OCI-LY7 (cell line): Measurements from ENCODE around the gene CDK7. TPM values are rescaled to one million over a fixed set of nuclear protein-coding genes. Genes with fewer than 3 reads are reported as not detected.
"Not testable (repeated sequence)": the region's sequence is repeated elsewhere in the genome, so short reads cannot be mapped to it uniquely, and the experiment has no call there.

Experiments
- BruUV-seq: library from RNA; stranded (reverse); fragments of 400-500 nt; replicated peaks from 2 replicates; lab custom pipeline; 2021; lab: Mats Ljungman, UMichigan
- CTCF ChIA-PET: fragments of 300-600 bp; sonication (Branson Sonifier 250); formaldehyde crosslinking; loops from one replicate; lab custom pipeline; 2022; ENCODE audit warnings: antibody characterized with exemption; ENCODE audit not compliant: unreplicated experiment; lab: Charles Lee
- POLR2A ChIA-PET: fragments of 300-600 bp; sonication (Branson Sonifier 250); formaldehyde crosslinking; loops from one replicate; lab custom pipeline; 2022; ENCODE audit warnings: antibody characterized with exemption; lab: Charles Lee
- DNase-seq: peaks from one replicate; pipeline ENCODE4 v3.0.0-alpha.2; 2015; ENCODE audit warnings: low spot score
- H2AFZ ChIP-seq: fragments of 200-600 bp; sonication (generic), shearing (Covaris generic); 2 replicates; pipeline ENCODE4 v1.6.1; 2014; ENCODE audit warnings: mild to moderate bottlenecking, antibody characterized with exemption, low read length, moderate library complexity
- H3K27ac ChIP-seq: fragments of 200-600 bp; sonication (generic); 2 replicates; pipeline ENCODE4 v1.5.1; 2014; ENCODE audit warnings: mixed run types, low read depth, mild to moderate bottlenecking, moderate library complexity, low read length, inconsistent platforms; ENCODE audit not compliant: poor library complexity, severe bottlenecking
- H3K36me3 ChIP-seq: fragments of 200-600 bp; sonication (generic); 2 replicates; pipeline ENCODE4 v1.6.1; 2014; ENCODE audit warnings: mild to moderate bottlenecking, antibody characterized with exemption, low read length, moderate library complexity, mixed read lengths; ENCODE audit not compliant: insufficient read depth
- H3K4me1 ChIP-seq: fragments of 200-600 bp; sonication (generic); 2 replicates; pipeline ENCODE4 v1.5.1; 2014; ENCODE audit warnings: mild to moderate bottlenecking, low read length; ENCODE audit not compliant: insufficient read depth, poor library complexity, severe bottlenecking
- H3K4me2 ChIP-seq: fragments of 200-600 bp; sonication (generic); 2 replicates; pipeline ENCODE4 v1.6.1; 2014; ENCODE audit warnings: mild to moderate bottlenecking, low read length
- H3K4me3 ChIP-seq: fragments of 200-600 bp; sonication (generic); 2 replicates; pipeline ENCODE4 v1.5.1; 2014; ENCODE audit warnings: mild to moderate bottlenecking, low read depth, low read length; ENCODE audit not compliant: poor library complexity, severe bottlenecking
- H3K79me2 ChIP-seq: fragments of 200-600 bp; sonication (generic); 2 replicates; pipeline ENCODE4 v1.6.1; 2016; ENCODE audit warnings: low read depth, mild to moderate bottlenecking, low read length, moderate library complexity, mixed read lengths; ENCODE audit not compliant: insufficient read depth
- H3K9me2 ChIP-seq: fragments of 200-600 bp; sonication (generic); 2 replicates; pipeline ENCODE4 v1.6.1; 2016; ENCODE audit warnings: mild to moderate bottlenecking, low read length, mixed read lengths; ENCODE audit not compliant: insufficient read depth
- H3K9me3 ChIP-seq: fragments of 200-600 bp; sonication (generic); 2 replicates; pipeline ENCODE4 v1.6.1; 2014; ENCODE audit warnings: mild to moderate bottlenecking, mixed run types, low read length, mixed read lengths
- H4K20me1 ChIP-seq: fragments of 200-600 bp; sonication (generic); 2 replicates; pipeline ENCODE4 v1.6.1; 2014; ENCODE audit warnings: mild to moderate bottlenecking, antibody characterized with exemption, low read length, moderate library complexity, mixed read lengths; ENCODE audit not compliant: insufficient read depth
- EZH2phosphoT487 ChIP-seq: fragments of 200-600 bp; sonication (generic); IDR thresholded peaks from 2 replicates; pipeline ENCODE4 v1.6.1; 2018; ENCODE audit warnings: low read depth, borderline replicate concordance, mild to moderate bottlenecking, mixed run types, antibody characterized with exemption, low read length, moderate library complexity, mixed read lengths
- intact Hi-C: fragments of 100-400 bp; cut with micrococcal nuclease; formaldehyde crosslinking; loops from one replicate; pipeline ENCODE4 v1.10.0; 2022; ENCODE audit not compliant: unreplicated experiment
- total RNA-seq, 2 experiments: library from RNA; depleted of rRNA in 1 of 2; stranded (reverse); fragments of >200 nt in 1 of 2; shearing (Covaris generic) in 1 of 2; gene quantifications; 2 replicates each; pipeline ENCODE4 v1.2.3, GENCODE V29; 2014 to 2022
- TF ChIP-seq, protein P1 (sequence below): fragments of 200-600 bp; sonication (generic); conservative IDR thresholded peaks from 2 replicates; pipeline ENCODE4 v1.5.1; 2014; ENCODE audit warnings: mild to moderate bottlenecking, antibody characterized with exemption, low read length, moderate library complexity, mixed read lengths

Gene CDK7
- total RNA-seq, 2 experiments from 2014 or later, result 18.4 to 33.1 TPM

DNA sequence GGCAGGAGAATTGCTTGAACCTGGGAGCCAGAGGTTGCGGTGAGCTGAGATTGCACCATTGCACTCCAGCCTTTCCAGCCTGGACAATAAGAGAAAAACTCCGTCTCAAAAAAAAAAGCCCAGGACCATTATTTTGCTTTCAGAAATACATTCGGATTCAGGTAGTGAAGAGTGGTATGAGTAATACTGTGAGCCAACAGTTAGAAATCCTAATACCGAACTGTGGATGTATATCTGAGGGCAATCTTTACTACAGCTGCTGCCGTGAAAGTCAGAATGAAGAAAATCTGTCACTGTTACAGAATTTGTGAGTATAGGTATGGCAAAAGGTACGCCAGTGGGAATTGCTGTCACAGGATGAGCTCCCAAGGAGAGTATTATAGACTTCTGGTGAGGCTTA lies 3.4 kb upstream of the CDK7 start:
- ChIA-PET POLR2A (no interaction called here), CTCF (no interaction called here)
- H2AFZ ChIP-seq, result no peak overlapping the region
- H3K4me1 ChIP-seq, result peaks cover 13% of the 10 kb centered on the region
- no peaks in the 10 kb centered on the region; the same call in 1 of the 2 replicates for H4K20me1 ChIP-seq
- no peaks in the 10 kb centered on the region for H3K9me3 ChIP-seq
- intact Hi-C loops, result no loop called here
- no peak for DNase-seq
- no peak overlapping the region for H3K27ac ChIP-seq
- H3K9me2 ChIP-seq, result no peaks in the 10 kb centered on the region
- peaks cover 27% of the 10 kb centered on the region for H3K36me3 ChIP-seq
- no peak overlapping the region for H3K4me2 ChIP-seq
- H3K4me3 ChIP-seq, result no peak overlapping the region
- peaks cover 9% of the 10 kb centered on the region; the same call in 1 of the 2 replicates for H3K79me2 ChIP-seq
- no peak for TF ChIP-seq EZH2phosphoT487
- TF ChIP-seq, protein P1, sequence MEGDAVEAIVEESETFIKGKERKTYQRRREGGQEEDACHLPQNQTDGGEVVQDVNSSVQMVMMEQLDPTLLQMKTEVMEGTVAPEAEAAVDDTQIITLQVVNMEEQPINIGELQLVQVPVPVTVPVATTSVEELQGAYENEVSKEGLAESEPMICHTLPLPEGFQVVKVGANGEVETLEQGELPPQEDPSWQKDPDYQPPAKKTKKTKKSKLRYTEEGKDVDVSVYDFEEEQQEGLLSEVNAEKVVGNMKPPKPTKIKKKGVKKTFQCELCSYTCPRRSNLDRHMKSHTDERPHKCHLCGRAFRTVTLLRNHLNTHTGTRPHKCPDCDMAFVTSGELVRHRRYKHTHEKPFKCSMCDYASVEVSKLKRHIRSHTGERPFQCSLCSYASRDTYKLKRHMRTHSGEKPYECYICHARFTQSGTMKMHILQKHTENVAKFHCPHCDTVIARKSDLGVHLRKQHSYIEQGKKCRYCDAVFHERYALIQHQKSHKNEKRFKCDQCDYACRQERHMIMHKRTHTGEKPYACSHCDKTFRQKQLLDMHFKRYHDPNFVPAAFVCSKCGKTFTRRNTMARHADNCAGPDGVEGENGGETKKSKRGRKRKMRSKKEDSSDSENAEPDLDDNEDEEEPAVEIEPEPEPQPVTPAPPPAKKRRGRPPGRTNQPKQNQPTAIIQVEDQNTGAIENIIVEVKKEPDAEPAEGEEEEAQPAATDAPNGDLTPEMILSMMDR, result no peak
- BruUV-seq, result no TSS peak

DNA sequence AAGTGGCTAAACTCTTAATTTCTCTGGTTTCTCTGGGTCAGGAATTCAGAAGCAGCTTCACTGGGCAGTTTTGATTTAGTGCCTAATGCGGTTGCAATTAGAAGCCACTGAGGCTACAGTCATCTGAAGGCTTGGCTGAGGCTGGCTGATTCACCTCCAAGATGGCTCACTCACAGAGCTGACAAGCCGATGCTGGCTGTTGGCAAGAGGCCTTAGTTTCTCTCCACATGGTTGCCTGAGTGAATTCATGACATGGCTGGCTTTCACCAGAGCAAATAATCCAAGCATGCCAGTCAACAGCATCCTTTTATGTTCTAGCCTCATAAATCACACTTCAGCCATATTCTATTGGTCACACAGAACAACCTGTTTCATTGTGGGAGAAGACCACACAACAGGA lies 2.8 kb upstream of the CDK7 start:
- no peak for TF ChIP-seq EZH2phosphoT487
- TF ChIP-seq, protein P1, result no peak
- peaks cover 27% of the 10 kb centered on the region for H3K36me3 ChIP-seq
- H3K4me2 ChIP-seq, result no peak overlapping the region
- H3K9me2 ChIP-seq, result no peaks in the 10 kb centered on the region
- peaks cover 13% of the 10 kb centered on the region for H3K4me1 ChIP-seq
- no peaks in the 10 kb centered on the region; the same call in 1 of the 2 replicates for H4K20me1 ChIP-seq
- H3K79me2 ChIP-seq, result peaks cover 9% of the 10 kb centered on the region; the same call in 1 of the 2 replicates
- ChIA-PET POLR2A (no interaction called here), CTCF (no interaction called here)
- no peak overlapping the region for H2AFZ ChIP-seq
- no peaks in the 10 kb centered on the region for H3K9me3 ChIP-seq
- no TSS peak for BruUV-seq
- intact Hi-C loops, result no loop called here
- DNase-seq, result no peak
- no peak overlapping the region for H3K27ac ChIP-seq
- H3K4me3 ChIP-seq, result no peak overlapping the region

DNA sequence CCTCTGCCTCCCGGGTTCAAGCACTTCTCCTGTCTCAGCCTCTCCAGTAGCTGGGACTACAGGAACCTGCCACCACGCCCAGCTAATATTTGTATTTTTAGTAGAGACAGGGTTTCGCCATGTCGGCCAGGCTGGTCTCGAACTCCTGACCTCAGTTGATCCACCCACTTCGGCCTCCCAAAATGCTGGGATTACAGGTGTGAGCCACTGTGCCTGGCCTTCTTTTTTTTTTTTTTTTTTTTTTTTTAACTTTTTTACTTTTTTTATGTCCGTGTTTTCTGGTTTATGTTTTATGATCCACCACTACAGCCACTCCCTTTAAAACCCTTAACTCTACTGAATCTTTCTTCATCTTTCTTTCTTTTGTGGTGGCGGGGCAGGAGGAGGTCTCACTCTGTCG lies 2.0 kb downstream of the CDK7 start:
- H3K4me3 ChIP-seq, DNase-seq, H3K27ac ChIP-seq, intact Hi-C loops, H4K20me1 ChIP-seq, H3K9me2 ChIP-seq, BruUV-seq, H3K4me2 ChIP-seq, H3K9me3 ChIP-seq, CTCF ChIA-PET, H2AFZ ChIP-seq: not testable (repeated sequence)
- POLR2A ChIA-PET, result interaction anchor here (1.1 kb wide), 1 partner anchor 12 kb away, joined by 4 read pairs; no protein-coding TSS in a partner anchor
- H3K79me2 ChIP-seq, result peaks cover 14% of the 10 kb centered on the region; the same call in 1 of the 2 replicates
- peaks cover 13% of the 10 kb centered on the region for H3K4me1 ChIP-seq
- peaks cover 43% of the 10 kb centered on the region for H3K36me3 ChIP-seq
